Tibial nerve (tissue), 4 donors: ENCODE measurements around the gene LEP.

Experiments
- CTCF ChIP-seq, 5 experiments: fragments of 200-600 bp in 3 of 5; fragments of 450-650 bp in 2 of 5; sonication (generic) in 3 of 5; IDR thresholded peaks; one replicate each; pipeline ENCODE4 v1.5.1; 2016 to 2019; ENCODE audit warnings: antibody characterized with exemption in 5 of 5, mild to moderate bottlenecking in 3 of 5, moderate library complexity in 2 of 5
- EP300 ChIP-seq, 2 donors: sonication (generic); formaldehyde crosslinking; IDR thresholded peaks; one replicate each; pipeline ENCODE4 v1.6.1; 2017; ENCODE audit warnings: antibody characterized with exemption in 2 of 2, mild to moderate bottlenecking in 1 of 2

- TF ChIP-seq CTCF (IDR thresholded peaks at IDR 0.05) (no peak), EP300 (IDR thresholded peaks at IDR 0.05) (no peak)
These were observed 43.0 kb downstream of the LEP start for GRCh38 chr7:128284102-128284501.
